GM12878 (cell line): ENCODE data around the gene IVD.

ENCODE experiments used
- POLR2AphosphoS5 ChIP-seq: IDR thresholded peaks from 2 replicates; pipeline ENCODE4 v1.6.1; 2011; ENCODE audit warnings: mild to moderate bottlenecking, low read length, inconsistent platforms
- SMC3 ChIP-seq: IDR thresholded peaks from 2 replicates; pipeline ENCODE4 v1.6.1; 2011; ENCODE audit warnings: low read length, improper control_type of control experiment, borderline replicate concordance

DNA sequence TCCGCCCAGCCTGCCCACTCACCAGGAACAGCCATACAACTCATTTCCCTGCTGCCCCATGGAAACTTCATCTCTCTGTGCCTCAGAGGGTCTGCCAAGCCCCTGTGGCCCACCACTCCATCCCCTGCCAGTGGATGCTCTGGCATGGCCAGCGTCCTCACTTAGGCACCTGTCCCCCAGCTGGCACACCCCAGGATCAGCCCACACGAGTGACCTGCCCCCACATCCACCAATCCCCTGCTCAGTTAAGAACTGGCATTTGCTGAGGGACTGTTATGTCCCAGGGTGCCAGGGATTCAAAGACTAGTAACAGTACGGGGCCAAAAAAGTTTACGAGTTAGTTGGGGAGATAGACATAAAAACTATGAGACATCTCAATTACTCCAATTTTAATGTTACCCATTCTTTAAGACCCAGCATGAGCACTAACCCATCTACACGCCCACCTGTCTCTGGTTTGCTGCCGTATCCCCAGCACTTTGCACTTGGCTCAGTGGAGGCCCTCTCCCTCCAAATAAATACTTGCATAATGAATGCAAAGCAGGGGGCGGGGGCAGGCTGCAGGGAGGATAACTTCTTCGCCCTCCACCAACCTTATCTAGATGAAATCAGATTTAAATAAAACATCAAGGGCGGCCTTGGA, 23.6 kb downstream of the IVD start:
- no peak for TF ChIP-seq POLR2AphosphoS5
- TF ChIP-seq SMC3: no peak
